AG09319 (cell line): ENCODE data around the gene TMEM120A.

Experiments
- DNase-seq: peaks from one replicate; pipeline ENCODE4 v3.0.0-alpha.2; 2010; ENCODE audit warnings: low read depth; ENCODE audit errors: extremely low read depth
- CTCF ChIP-seq: IDR thresholded peaks from 2 replicates; pipeline ENCODE4 v1.5.1; 2011; ENCODE audit warnings: low read depth, mild to moderate bottlenecking, inconsistent platforms, low read length, moderate library complexity

Gene TMEM120A

GRCh38 chr7:75971961-75972763, 22.2 kb downstream of the TMEM120A start:
- TF ChIP-seq CTCF: no peak
- no peak for DNase-seq

GRCh38 chr7:75971309-75971960, 23.0 kb downstream of the TMEM120A start:
- no peak for DNase-seq
- TF ChIP-seq CTCF: no peak

- DNase-seq: no peak
- TF ChIP-seq CTCF: no peak
Measured at GRCh38 chr7:75969704-75970498, 24.5 kb downstream of the TMEM120A start.

GRCh38 chr7:75969182-75969581, 25.2 kb downstream of the TMEM120A start:
- no peak for TF ChIP-seq CTCF
- no peak for DNase-seq

- no peak for TF ChIP-seq CTCF
Measured at GRCh38 chr7:75968561-75969001, 25.8 kb downstream of the TMEM120A start.

GRCh38 chr7:75968012-75968411, 26.4 kb downstream of the TMEM120A start:
- TF ChIP-seq CTCF: no peak
- DNase-seq: no peak

More at GRCh38 chr7:75968561-75969001, 25.8 kb downstream of the TMEM120A start:
- no peak for DNase-seq
